Endothelial cell of umbilical vein (primary cell): ENCODE results near the gene POLR3GL. TPM values are rescaled to one million over a fixed set of nuclear protein-coding genes. Genes with fewer than 3 reads are reported as not detected.

Experiments used
- BruUV-seq: library from RNA; stranded (reverse); fragments of 400-500 nt; replicated peaks from 2 replicates; lab custom pipeline; 2021; lab: Mats Ljungman, UMichigan
- CTCF ChIA-PET: fragments of 300-600, 350-600 bp; sonication (Branson Sonifier 250); formaldehyde crosslinking; loops from one replicate; lab custom pipeline; 2021; ENCODE audit warnings: antibody characterized with exemption, inconsistent platforms; lab: Charles Lee
- POLR2A ChIA-PET: fragments of 300-600, 350-600 bp; sonication (Branson Sonifier 250); formaldehyde crosslinking; loops from one replicate; lab custom pipeline; 2021; ENCODE audit warnings: antibody characterized with exemption, inconsistent platforms; lab: Charles Lee
- DNase-seq: peaks from one replicate; pipeline ENCODE4 v3.0.0-alpha.2; 2011; ENCODE audit warnings: low read depth, low spot score
- FAIRE-seq: peaks from 2 replicates; lab custom pipeline; 2011; peaks lifted over from hg19 to GRCh38; lab: Jason Lieb, UNC
- H2AFZ ChIP-seq: 2 replicates; pipeline ENCODE4 v1.6.0; 2012; ENCODE audit warnings: low read depth, low read length, control low read depth, inconsistent platforms
- H3K27ac ChIP-seq: 2 replicates; pipeline ENCODE4 v1.5.1; 2011; ENCODE audit warnings: low read depth, mild to moderate bottlenecking, control low read depth, low read length, moderate library complexity; ENCODE audit not compliant: insufficient read depth
- H3K27me3 ChIP-seq, 2 experiments: 2 replicates each; pipeline versions ENCODE4 v1.6.0 to v1.6.1; 2011; ENCODE audit warnings: low read length in 2 of 2, mixed read lengths in 1 of 2; ENCODE audit not compliant: control insufficient read depth in 2 of 2, insufficient read depth in 2 of 2
- H3K36me3 ChIP-seq, 2 experiments: 2 replicates in 1 of 2; 3 replicates in 1 of 2; pipeline ENCODE4 v1.5.1; 2011; ENCODE audit warnings: low read length in 2 of 2, mild to moderate bottlenecking in 1 of 2, moderate library complexity in 1 of 2; ENCODE audit not compliant: control insufficient read depth in 2 of 2, insufficient read depth in 2 of 2; ENCODE audit errors: extremely low read depth in 1 of 2
- H3K4me1 ChIP-seq: 3 replicates; pipeline ENCODE4 v1.5.1; 2011; ENCODE audit warnings: mild to moderate bottlenecking, low read length; ENCODE audit not compliant: control insufficient read depth, insufficient read depth; ENCODE audit errors: extremely low read depth
- H3K4me2 ChIP-seq: 2 replicates; pipeline ENCODE4 v1.6.1; 2011; ENCODE audit warnings: low read length, control low read depth, mixed read lengths; ENCODE audit not compliant: insufficient read depth
- H3K4me3 ChIP-seq, 3 experiments: fragments of 200-600 bp in 1 of 3; sonication (generic), shearing (Covaris generic) in 1 of 3; replicated peaks in 1 of 3; 2 replicates each; pipeline ENCODE4 v1.5.1; 2011 to 2016; ENCODE audit warnings: control low read depth in 3 of 3, low read length in 3 of 3, mild to moderate bottlenecking in 2 of 3, inconsistent platforms in 1 of 3, low read depth in 1 of 3, moderate library complexity in 1 of 3; ENCODE audit not compliant: insufficient read depth in 1 of 3
- H3K79me2 ChIP-seq: 2 replicates; pipeline ENCODE4 v1.6.0; 2012; ENCODE audit warnings: low read length, inconsistent platforms; ENCODE audit not compliant: control insufficient read depth, insufficient read depth
- H3K9ac ChIP-seq: replicated peaks from 2 replicates; pipeline ENCODE3; 2011; ENCODE audit warnings: low read length, control low read depth; ENCODE audit not compliant: insufficient read depth; ENCODE audit errors: extremely low read depth
- H3K9me1 ChIP-seq: replicated peaks from 3 replicates; pipeline ENCODE4 v1.6.0; 2011; ENCODE audit warnings: mild to moderate bottlenecking, low read length; ENCODE audit not compliant: control insufficient read depth, insufficient read depth; ENCODE audit errors: extremely low read depth
- H3K9me3 ChIP-seq: replicated peaks from 2 replicates; pipeline ENCODE4 v1.5.1; 2012; ENCODE audit warnings: low read length, inconsistent platforms; ENCODE audit not compliant: control insufficient read depth, insufficient read depth
- H4K20me1 ChIP-seq: replicated peaks from 2 replicates; pipeline ENCODE3; 2011; ENCODE audit warnings: mild to moderate bottlenecking, low read length; ENCODE audit not compliant: control insufficient read depth, insufficient read depth; ENCODE audit errors: extremely low read depth
- EZH2 ChIP-seq: IDR thresholded peaks from 2 replicates; pipeline ENCODE4 v1.6.1; 2012; ENCODE audit warnings: borderline replicate concordance, low read depth, mild to moderate bottlenecking, moderate library complexity, low read length, inconsistent platforms; ENCODE audit not compliant: severe bottlenecking
- FOS ChIP-seq: IDR thresholded peaks from 2 replicates; pipeline ENCODE4 v1.6.1; 2011; ENCODE audit warnings: mild to moderate bottlenecking, low read length, moderate library complexity, borderline replicate concordance; ENCODE audit not compliant: insufficient read depth
- GATA2 ChIP-seq: IDR thresholded peaks from 2 replicates; pipeline ENCODE4 v1.7.0; 2011; ENCODE audit warnings: low read depth, mild to moderate bottlenecking, moderate library complexity, mixed read lengths, low read length; ENCODE audit not compliant: insufficient read length, insufficient read depth
- JUN ChIP-seq: IDR thresholded peaks from 2 replicates; pipeline ENCODE4 v1.6.1; 2011; ENCODE audit warnings: borderline replicate concordance, low read depth; ENCODE audit not compliant: insufficient read length, insufficient read depth
- MYC ChIP-seq: IDR thresholded peaks from one replicate; pipeline ENCODE4 v1.6.1; 2011; ENCODE audit warnings: mild to moderate bottlenecking, low read depth, low read length
- POLR2A ChIP-seq: IDR thresholded peaks from 2 replicates; pipeline ENCODE4 v1.6.1; 2012; ENCODE audit warnings: low read depth, mild to moderate bottlenecking, control low read depth, low read length
- POLR2AphosphoS5 ChIP-seq: IDR thresholded peaks from 2 replicates; pipeline ENCODE4 v1.6.1; 2012; ENCODE audit warnings: low read depth, mild to moderate bottlenecking, control low read depth, low read length, moderate library complexity; ENCODE audit not compliant: insufficient read depth
- dilution Hi-C: fragments of 300-500 bp; cut with MboI; formaldehyde crosslinking; loops from one replicate; pipeline ENCODE4 v1.15.0; 2019; ENCODE audit warnings: low sequenced_read_pairs; ENCODE audit not compliant: extremely low pct_ligation_motif_present
- intact Hi-C: fragments of 100-400 bp; cut with micrococcal nuclease; formaldehyde crosslinking; loops from one replicate; pipeline ENCODE4 v1.10.0; 2022
- polyA plus RNA-seq, 4 experiments: library from polyadenylated mRNA; depleted of rRNA in 3 of 4; stranded (reverse) in 3 of 4; unstranded in 1 of 4; fragments of >200 nt; gene quantifications; 2 replicates each; pipeline versions ENCODE4 v1.2.1 to v1.2.3, GENCODE V29; 2011 to 2012; ENCODE audit warnings: missing spikeins in 1 of 4
- total RNA-seq: library from RNA; stranded (reverse); gene quantifications from 2 replicates; pipeline ENCODE4 v1.2.3, GENCODE V29; 2021
- TF ChIP-seq, protein P1 (sequence below): IDR thresholded peaks from 2 replicates; pipeline ENCODE4 v1.6.1; 2011; ENCODE audit not compliant: insufficient read depth, insufficient read length
- TF ChIP-seq, protein P2 (sequence below), 2 donors: IDR thresholded peaks; 1 replicate in 1 of 2; 2 replicates in 1 of 2; pipeline ENCODE4 v1.5.1; 2011; ENCODE audit warnings: low read length in 2 of 2, mild to moderate bottlenecking in 2 of 2, moderate library complexity in 2 of 2, control low read depth in 1 of 2, inconsistent platforms in 1 of 2, low read depth in 1 of 2; ENCODE audit not compliant: insufficient read depth in 1 of 2; ENCODE audit errors: extremely low read depth in 1 of 2

POLR3GL gene
- total and polyA plus RNA-seq, 2 donors (not counting 3 experiments of a cell fraction or from before 2014, with no cell fraction given): 12.4 to 15.3 TPM

DNA sequence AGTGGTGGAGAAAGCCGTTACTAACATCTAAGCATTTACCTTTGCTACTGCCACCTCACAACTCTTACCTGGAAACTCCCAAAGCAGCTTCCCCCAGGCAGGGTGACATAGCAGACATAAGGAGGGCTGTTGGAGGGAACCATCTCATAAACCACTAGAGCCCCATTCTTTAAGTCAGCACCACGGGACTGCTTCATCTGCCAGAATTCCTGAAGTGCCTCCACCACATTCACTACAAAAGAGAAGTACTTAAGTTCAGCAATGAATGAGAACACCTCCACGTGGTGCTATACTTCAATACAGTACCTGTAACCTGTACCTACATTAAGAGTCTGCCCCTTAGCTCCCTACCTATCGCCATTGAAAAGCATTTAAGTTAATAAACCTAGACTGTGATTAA lies 16.9 kb upstream of the POLR3GL start:
- Histone ChIP-seq H3K4me1 (no peaks in the 10 kb centered on the region), H3K79me2 (peaks cover 47% of the 10 kb centered on the region), H3K4me2 (no peak overlapping the region), H3K4me3 (no peak overlapping the region), H3K36me3 (peaks cover 0 to 1% of the 10 kb centered on the region in 2 experiments), H3K9me1 (no peaks in the 10 kb centered on the region), H2AFZ (no peak overlapping the region), H3K27ac (no peak overlapping the region), H4K20me1 (no peaks in the 10 kb centered on the region), H3K27me3 (no peaks in the 10 kb centered on the region), H3K9ac (no peak overlapping the region), H3K9me3 (no peaks in the 10 kb centered on the region)
- intact Hi-C loops (no loop called here), dilution Hi-C loops (no loop called here)
- CTCF ChIA-PET: no interaction called here
- no peak for TF ChIP-seq JUN
- POLR2A ChIA-PET: no interaction called here
- no peak for FAIRE-seq
- no peak for DNase-seq
- no TSS peak for BruUV-seq

DNA sequence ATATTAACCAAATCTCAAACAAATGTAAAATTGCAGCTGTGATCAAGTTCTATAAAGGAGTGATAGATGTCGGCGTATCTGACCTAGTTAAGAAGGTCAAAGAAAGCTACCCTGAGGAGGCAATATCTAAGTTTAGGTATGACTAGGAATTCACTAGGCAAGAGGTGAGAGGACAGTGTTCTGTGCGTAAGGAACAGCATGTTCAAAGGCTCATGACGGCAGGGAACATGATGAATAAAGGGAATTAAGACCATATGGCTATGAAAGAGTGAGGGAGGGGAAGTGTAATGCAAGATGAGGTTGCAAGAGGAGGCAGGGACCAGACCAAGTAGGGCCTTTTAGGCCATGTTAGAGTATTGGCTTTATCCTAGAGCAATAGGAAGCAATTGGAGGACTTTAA lies 15.3 kb upstream of the POLR3GL start:
- CTCF ChIA-PET: interaction anchor here (1.3 kb wide), 1 partner anchor 9 kb away, joined by 4 read pairs; no protein-coding TSS in a partner anchor
- POLR2A ChIA-PET: no interaction called here
- H3K4me1 ChIP-seq: peaks cover 2% of the 10 kb centered on the region
- H3K9me3 ChIP-seq: no peaks in the 10 kb centered on the region
- no peak overlapping the region for H3K4me3 ChIP-seq
- H3K79me2 ChIP-seq: peaks cover 62% of the 10 kb centered on the region
- TF ChIP-seq EZH2: no peak
- TF ChIP-seq GATA2: no peak
- TF ChIP-seq POLR2A: no peak
- TF ChIP-seq, protein P1, sequence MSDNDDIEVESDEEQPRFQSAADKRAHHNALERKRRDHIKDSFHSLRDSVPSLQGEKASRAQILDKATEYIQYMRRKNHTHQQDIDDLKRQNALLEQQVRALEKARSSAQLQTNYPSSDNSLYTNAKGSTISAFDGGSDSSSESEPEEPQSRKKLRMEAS: no peak
- TF ChIP-seq FOS: no peak
- TF ChIP-seq POLR2AphosphoS5: no peak
- no peak for TF ChIP-seq MYC
- TF ChIP-seq JUN: no peak
- TF ChIP-seq, protein P2, sequence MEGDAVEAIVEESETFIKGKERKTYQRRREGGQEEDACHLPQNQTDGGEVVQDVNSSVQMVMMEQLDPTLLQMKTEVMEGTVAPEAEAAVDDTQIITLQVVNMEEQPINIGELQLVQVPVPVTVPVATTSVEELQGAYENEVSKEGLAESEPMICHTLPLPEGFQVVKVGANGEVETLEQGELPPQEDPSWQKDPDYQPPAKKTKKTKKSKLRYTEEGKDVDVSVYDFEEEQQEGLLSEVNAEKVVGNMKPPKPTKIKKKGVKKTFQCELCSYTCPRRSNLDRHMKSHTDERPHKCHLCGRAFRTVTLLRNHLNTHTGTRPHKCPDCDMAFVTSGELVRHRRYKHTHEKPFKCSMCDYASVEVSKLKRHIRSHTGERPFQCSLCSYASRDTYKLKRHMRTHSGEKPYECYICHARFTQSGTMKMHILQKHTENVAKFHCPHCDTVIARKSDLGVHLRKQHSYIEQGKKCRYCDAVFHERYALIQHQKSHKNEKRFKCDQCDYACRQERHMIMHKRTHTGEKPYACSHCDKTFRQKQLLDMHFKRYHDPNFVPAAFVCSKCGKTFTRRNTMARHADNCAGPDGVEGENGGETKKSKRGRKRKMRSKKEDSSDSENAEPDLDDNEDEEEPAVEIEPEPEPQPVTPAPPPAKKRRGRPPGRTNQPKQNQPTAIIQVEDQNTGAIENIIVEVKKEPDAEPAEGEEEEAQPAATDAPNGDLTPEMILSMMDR (IDR thresholded peaks at IDR 0.05; ENCODE audit: extremely low read depth in 1 of 2, insufficient read depth in 1 of 2, low read depth in 1 of 2, low read length in 2 of 2): no peak
- FAIRE-seq: no peak
- no peak overlapping the region for H3K9ac ChIP-seq
- no TSS peak for BruUV-seq
- intact Hi-C loops (no loop called here), dilution Hi-C loops (no loop called here)
- H2AFZ ChIP-seq: no peak overlapping the region
- no peaks in the 10 kb centered on the region for H4K20me1 ChIP-seq
- DNase-seq: no peak
- H3K4me2 ChIP-seq: no peak overlapping the region
- no peaks in the 10 kb centered on the region for H3K36me3 ChIP-seq
- H3K27ac ChIP-seq: no peak overlapping the region
- no peaks in the 10 kb centered on the region for H3K27me3 ChIP-seq
- H3K9me1 ChIP-seq: no peaks in the 10 kb centered on the region
